Stomach (tissue), 4 donors: ENCODE results near the gene KDM2A.

Experiments used
- EP300 ChIP-seq: sonication (generic); formaldehyde crosslinking; IDR thresholded peaks from one replicate; pipeline ENCODE4 v1.6.1; 2017; ENCODE audit warnings: antibody characterized with exemption
- POLR2A ChIP-seq, 4 donors: fragments of 450-650 bp; IDR thresholded peaks; one replicate each; pipeline ENCODE4 v1.6.1; 2016; ENCODE audit warnings: antibody characterized with exemption in 4 of 4, control low read depth in 2 of 4, mild to moderate bottlenecking in 1 of 4, moderate library complexity in 1 of 4
- POLR2AphosphoS5 ChIP-seq, 3 donors: sonication (generic); formaldehyde crosslinking; IDR thresholded peaks; one replicate each; pipeline ENCODE4 v1.6.1; 2016; ENCODE audit warnings: antibody characterized with exemption in 3 of 3

GRCh38 chr11:67179892-67180490 lies 60.9 kb downstream of the KDM2A start:
- no peak for TF ChIP-seq EP300
- TF ChIP-seq POLR2A (IDR thresholded peaks at IDR 0.05), result no peak
- no peak for TF ChIP-seq POLR2AphosphoS5 (IDR thresholded peaks at IDR 0.05)
